GM18907 (cell line): Measurements from ENCODE around the gene IGIP.

ENCODE experiments used
- ATAC-seq: cut with Tn5 transposase; IDR thresholded peaks from one replicate; pipeline ENCODE4 v1.9.1; 2021; ENCODE audit warnings: mild to moderate bottlenecking, moderate library complexity; ENCODE audit not compliant: unreplicated experiment

Gene IGIP

GRCh38 chr5:140125637-140126036 is at the start of gene IGIP:
IGIP (plus strand) TSS chr5:140125937; CDS start chr5:140128477, 2,540 bp downstream.
- no peak for ATAC-seq

GRCh38 chr5:140076142-140076541 is 49.6 kb upstream of the IGIP start:
- no peak for ATAC-seq

GRCh38 chr5:140076788-140077187 is 48.9 kb upstream of the IGIP start:
- ATAC-seq: no peak

- ATAC-seq: no peak
Observed at GRCh38 chr5:140083120-140083519, 42.6 kb upstream of the IGIP start.

GRCh38 chr5:140083650-140084049 is 42.1 kb upstream of the IGIP start:
- ATAC-seq: no peak

GRCh38 chr5:140084541-140084940 is 41.2 kb upstream of the IGIP start:
- no peak for ATAC-seq

GRCh38 chr5:140090251-140090650 is 35.5 kb upstream of the IGIP start:
- ATAC-seq: no peak

- ATAC-seq: no peak
Observed at GRCh38 chr5:140093179-140093578, 32.6 kb upstream of the IGIP start.

GRCh38 chr5:140093866-140094265 is 31.9 kb upstream of the IGIP start:
- ATAC-seq: no peak

- ATAC-seq: no peak
Observed at GRCh38 chr5:140094889-140095288, 30.8 kb upstream of the IGIP start.

- no peak for ATAC-seq
Observed at GRCh38 chr5:140101179-140101578, 24.6 kb upstream of the IGIP start.

GRCh38 chr5:140103154-140103553 is 22.6 kb upstream of the IGIP start:
- no peak for ATAC-seq

GRCh38 chr5:140104100-140104499 is 21.6 kb upstream of the IGIP start:
- ATAC-seq: no peak

GRCh38 chr5:140106101-140106500 is 19.6 kb upstream of the IGIP start:
- ATAC-seq: no peak

- ATAC-seq: no peak
Observed at GRCh38 chr5:140106805-140107311, 18.9 kb upstream of the IGIP start.

- peak; percentile 87 for ATAC-seq
Observed at GRCh38 chr5:140107312-140108092, 18.2 kb upstream of the IGIP start.

- ATAC-seq: no peak
Observed at GRCh38 chr5:140108093-140109017, 17.4 kb upstream of the IGIP start.

- ATAC-seq: no peak
Observed at GRCh38 chr5:140109018-140109758, 16.5 kb upstream of the IGIP start.

- no peak for ATAC-seq
Observed at GRCh38 chr5:140109759-140110645, 15.7 kb upstream of the IGIP start.

- no peak for ATAC-seq
Observed at GRCh38 chr5:140110646-140110957, 15.1 kb upstream of the IGIP start.
